ENCODE data around the gene TMEM220. TPM values are rescaled to one million over a fixed set of nuclear protein-coding genes. Genes with fewer than 3 reads are reported as not detected.

Gene TMEM220
- total RNA-seq, 1 donor from 2014 or later: 1.2 TPM

DNA sequence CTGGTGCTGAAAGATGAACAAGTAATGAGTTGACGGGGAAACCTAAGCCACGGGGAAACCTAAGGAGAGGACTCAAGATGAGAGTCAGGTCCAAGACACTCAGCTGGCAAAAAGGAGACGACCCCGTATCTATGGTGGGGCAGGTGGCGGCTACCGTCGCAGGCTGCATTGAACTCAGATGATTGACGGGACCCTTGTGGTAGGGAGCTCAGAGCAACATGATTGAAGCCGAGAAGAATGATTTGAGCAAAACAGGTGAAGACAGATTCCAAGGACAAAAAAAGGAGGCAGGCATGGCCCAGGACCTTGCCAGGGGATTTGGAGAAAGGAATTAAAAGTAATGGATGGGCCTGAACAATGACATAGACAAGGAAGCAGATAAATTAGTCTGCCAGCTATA lies 65.3 kb downstream of the TMEM220 start:
- DNase-seq (ENCODE audit: low read depth, low spot score): no peak

Other genes starting within 250 kb of the TMEM220 start
- not detected in 2 replicates for gene MYH1, start 211.5 kb downstream of the TMEM220 start, total RNA-seq
- gene MYH2, start 180.4 kb downstream of the TMEM220 start, total RNA-seq: not detected in 2 replicates
- gene MYH3, start 72.7 kb downstream of the TMEM220 start, total RNA-seq: 0.07 and 0.71 TPM in 2 replicates
- gene SCO1, start 32.5 kb downstream of the TMEM220 start, total RNA-seq: 41.2 and 47.5 TPM in 2 replicates
- 9.2 and 13.5 TPM in 2 replicates for gene ADPRM, start 32.4 kb downstream of the TMEM220 start, total RNA-seq
- gene TMEM238L, start 74.1 kb upstream of the TMEM220 start, total RNA-seq: not detected in 2 replicates
- not detected in 2 replicates for gene PIRT, start 108.1 kb upstream of the TMEM220 start, total RNA-seq